DMS114 treated with DMSO at 0.1 percent for 48 hours (cell line): ENCODE data around the gene NCAPG2.
"Not testable (repeated sequence)": the region's sequence is repeated elsewhere in the genome, so short reads cannot be mapped to it uniquely, and the experiment has no call there.

Source experiments
- DNase-seq: peaks from one replicate; lab custom pipeline; 2025; ENCODE audit not compliant: unreplicated experiment; lab: John Stamatoyannopoulos, UW

The NCAPG2 gene

DNA sequence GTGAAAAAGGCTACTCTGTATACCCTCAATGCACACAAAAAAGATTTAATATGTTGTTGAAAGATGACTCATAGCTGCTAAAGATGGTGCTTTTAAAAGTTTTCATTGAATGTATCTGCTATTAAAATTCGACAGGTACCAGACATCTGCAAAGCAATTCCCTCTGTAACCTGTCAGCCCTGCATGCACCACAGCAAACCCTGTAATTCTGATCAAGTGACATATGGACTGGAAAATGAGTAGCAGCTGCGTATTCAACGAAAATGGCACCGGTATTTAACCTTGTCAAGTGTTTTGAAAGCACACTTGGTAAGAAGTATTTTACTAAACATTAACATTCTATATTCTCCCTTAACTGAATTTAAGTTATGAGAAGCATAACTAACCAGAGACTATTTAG, 58.8 kb downstream of the NCAPG2 start:
- DNase-seq, result no peak

DNA sequence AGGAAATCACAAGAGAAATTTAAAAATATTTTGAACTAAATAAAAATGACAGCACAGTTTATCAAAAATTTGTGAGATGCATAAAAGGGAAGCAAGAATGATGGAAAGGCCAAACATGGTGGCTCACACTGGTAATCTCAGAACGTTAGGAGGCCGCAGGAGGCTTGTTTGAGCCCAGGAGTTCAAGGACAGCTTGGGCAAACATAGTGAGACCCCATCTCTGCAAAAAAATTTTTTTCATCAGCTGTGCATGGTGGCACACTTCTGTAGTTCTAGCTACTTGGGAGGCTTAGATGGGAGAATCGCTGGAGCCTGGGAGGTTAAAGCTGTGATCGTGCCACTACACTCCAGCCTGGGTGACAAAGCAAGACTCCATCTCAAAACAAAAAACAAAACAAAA, 62.5 kb downstream of the NCAPG2 start:
- DNase-seq, result no peak

DNA sequence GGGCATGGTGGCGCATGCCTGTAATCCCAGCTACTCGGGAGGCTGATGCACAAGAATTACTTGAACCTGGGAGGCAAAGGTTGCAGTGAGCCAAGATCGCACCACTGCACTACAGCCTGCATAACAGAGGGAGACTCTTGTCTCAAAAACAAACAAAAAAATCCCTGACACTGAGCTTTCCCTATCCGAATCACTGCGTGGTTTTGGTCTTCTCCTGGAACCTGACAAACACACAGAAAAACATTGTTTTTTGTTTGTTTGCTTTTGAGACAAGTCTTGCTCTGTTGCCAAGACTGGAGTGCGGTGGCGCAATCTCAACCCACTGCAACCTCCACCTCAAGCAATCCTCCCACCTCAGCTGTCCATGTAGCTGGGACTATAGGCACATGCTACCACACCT, 66.6 kb downstream of the NCAPG2 start:
- no peak for DNase-seq

DNA sequence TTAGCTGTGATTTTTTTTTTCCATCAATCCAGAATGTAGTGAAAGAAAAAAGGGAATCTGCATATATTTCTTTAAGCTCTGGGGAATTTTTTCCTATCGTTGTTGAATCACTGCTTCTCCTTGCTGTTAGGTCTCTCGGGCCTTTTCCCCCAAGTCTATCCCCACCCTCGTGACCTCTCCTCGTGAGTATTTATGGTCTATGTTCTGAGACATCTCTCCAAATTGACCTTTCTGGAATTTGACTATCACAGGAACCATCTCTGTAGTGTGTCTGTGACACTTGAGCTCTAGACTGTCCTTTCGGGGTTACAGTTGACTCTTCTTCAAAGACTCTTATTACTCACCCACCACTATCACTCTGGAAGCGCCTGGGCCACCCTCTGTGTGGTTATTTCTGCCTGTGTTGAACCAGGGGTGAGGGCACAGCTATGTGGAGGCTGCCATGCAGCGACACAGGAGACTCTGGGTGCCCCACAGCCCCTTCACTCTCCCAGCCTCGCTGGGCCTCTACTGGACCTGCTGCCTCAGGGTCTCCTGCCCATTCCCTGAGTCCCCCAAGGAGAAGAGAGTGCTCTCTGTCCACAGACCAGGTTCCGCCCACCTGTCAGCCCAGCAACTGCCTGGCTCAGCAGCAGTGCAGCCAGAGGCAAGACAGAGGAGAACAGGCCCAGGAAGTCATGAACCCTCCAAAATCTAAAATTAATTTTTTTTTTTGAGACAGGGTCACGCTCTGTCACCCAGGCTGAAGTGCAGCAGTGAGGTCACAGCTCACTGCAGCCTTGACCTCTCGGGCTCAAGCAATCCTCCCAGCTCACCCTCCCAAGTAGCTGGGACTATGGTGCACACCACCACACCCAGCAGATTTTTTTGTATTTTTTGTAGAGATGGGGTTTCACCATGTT, 71.3 kb downstream of the NCAPG2 start:
- no peak for DNase-seq

DNA sequence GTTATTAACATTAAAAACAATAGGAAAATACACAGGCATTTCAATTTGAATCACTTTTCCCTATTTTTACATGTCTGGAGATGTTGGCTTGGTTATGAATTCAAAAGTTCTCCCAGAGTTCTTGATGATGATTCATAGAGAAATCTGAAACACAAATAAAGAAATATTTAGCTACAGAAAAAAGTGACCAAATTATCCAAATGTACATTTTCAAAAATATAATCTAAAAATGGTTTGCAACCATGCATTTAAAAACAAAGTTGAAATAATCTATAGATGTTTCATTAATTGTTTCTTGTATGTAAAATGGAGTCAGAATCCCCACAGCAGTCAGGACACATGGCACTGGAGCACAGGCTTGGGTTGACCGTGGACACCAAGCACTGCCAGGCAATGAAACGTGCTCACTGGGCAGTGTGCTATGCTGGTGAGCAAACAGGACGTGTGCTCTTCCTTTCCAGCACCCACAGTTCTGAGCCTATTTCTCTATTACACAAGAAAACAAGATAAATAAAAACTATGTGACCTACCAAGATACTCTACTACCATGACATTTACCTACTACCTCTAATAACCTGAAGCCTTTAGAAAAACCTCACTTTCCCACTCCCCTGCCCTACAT, 72.9 kb downstream of the NCAPG2 start:
- no peak for DNase-seq

DNA sequence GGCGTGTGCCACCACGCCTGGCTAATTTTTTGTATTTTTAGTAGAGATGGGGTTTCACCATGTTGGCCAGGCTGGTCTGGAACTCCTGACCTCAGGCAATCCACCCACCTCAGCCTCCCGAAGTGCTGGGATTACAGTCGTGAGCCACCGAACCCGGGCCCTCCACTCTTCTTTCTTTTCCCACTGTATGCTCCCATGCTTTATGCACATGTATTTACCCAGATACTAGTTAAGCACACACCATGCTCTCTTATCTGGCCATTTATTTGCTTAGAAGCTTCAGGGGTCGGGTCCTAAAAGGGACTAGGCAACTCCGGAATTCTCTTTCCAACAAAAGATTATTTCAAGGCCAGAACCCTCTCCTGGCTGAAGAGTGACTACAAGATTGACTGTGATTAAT, 78.3 kb downstream of the NCAPG2 start:
- DNase-seq, result not testable (repeated sequence)

DNA sequence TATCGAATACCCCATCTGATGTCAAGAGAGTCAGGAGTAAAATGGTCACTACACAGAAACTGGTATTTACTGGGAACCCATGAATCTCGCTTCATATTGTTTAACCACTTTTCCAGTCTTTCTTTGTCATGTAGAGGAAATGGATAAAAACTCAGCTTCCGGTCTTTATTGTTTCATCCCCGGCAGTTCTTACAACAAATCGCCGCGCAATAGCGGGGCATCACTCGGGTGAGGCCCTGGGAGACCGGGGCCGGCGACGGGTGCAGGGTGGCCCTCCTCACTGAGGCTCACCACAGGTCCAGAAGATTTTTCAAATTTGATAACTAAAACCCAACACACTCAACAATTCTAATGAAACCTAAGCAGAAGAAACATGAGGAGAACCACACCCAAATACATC, 81.4 kb downstream of the NCAPG2 start:
- DNase-seq, result no peak

DNA sequence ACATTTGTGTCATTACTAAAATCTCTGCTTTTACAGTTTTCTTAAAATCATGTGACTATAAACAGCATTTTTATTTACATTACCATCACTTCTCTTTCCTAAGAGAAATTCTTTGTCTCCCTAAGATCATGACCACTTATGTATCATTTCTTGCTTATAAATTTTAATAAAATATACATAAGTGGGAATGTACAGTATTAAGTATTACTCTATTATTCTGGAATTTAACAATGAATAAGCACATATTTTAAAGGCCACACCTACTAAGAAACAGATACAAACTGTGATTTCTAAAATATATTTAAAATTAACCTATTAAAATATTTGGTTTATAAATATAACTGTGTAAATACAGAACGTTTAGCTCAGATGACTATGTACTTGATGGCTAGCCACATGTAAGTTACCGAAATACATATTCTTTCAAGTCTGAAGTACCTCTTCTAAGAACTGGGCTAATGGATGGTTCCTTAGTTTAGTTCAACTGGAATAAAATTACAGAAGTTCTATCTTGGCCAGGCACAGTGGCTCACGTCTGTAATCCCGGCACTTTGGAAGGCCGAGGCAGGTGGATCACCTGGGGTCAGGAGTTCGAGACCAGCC, 83.7 kb downstream of the NCAPG2 start:
- no peak for DNase-seq

DNA sequence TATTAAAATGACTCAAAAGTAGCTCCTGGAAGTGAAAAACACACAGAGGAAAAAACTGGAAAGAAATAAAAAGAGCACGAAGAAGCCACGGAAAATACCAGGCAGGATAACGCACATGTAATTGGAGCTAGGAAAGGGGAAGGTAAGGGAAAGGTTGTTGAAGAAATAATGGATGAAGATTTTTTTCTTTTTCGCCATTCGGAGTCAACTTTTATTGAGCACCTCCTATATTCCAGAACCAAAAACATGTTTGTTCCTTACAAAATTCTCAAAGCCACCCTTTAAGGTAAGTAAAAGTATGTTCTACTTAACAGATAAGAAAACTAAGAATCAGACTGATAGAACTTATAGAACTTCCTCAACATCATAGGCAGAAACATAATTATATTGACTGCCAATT, 84.2 kb downstream of the NCAPG2 start:
- no peak for DNase-seq

DNA sequence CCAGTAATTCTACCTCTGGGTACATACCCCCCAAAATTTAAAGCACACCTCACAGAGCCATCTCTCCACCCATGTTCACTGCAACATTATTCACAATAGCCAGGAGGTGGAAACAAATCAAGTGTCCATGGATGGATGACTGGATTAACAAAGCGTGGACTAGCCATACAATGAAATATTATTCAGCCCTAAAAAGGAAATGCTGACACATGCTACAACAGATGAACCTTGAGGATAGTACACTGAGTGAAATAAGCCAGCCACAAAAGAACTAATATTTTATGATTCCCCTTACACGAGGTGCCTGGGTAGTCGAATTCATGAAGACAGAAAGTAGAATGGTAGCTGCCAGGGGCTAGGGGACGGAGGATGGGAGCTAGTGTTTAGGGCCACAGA, 85.9 kb downstream of the NCAPG2 start:
- DNase-seq, result no peak

DNA sequence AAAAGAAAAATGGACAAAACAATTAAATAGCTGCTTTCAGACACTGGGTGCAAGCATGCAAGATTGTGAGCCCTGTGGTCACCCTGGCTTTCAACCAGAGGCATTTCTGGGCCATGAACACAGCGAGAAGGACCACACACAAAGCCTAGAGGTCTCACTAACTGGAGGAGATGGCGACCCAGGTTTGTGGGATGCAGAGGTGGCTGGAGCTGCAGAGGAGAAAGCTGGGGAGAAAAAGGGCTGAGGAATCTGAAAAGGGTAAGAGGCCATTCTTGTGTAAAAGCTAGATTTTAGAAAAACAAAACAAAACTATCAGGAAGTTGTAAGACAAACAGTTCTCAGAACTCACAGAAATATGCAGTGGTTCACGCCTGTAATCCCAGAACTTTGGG, 86.9 kb downstream of the NCAPG2 start:
- DNase-seq, result no peak

DNA sequence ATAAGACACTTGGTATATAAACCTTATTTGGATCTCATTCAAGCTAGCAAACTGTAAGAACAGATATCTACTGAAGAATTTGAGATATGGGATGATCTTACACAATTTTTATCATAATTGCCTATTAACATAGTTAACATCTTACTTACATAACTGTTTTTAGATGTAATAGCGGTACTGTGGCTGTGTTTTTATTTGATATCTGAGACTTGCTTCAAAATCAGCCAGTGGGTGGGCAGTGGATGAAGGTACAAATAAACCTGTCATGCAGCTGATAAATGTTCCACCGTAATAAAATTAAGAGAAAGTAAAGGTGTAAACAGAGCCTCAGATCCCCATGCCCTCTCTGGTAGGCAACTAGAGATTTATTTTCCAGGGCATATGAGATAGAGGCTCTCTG, 88.6 kb downstream of the NCAPG2 start:
- no peak for DNase-seq

DNA sequence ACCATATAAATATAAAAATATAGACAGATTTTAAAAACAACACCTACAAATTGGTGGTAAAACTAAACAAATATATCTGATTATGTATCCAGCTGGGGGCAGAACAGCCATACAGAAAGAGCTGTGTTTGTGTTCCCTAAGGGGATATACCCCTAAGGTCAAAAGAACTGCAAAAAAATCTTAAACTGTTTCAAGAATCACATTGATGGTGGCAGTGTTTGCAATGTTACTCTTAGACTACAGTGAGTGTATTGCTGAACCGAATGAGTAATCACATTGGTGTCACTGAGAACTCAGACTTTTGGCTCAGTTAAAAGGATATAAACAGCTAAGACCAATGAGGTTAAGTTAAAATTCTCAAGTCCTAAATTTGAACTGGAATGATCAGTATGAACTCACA, 89.9 kb downstream of the NCAPG2 start:
- no peak for DNase-seq

DNA sequence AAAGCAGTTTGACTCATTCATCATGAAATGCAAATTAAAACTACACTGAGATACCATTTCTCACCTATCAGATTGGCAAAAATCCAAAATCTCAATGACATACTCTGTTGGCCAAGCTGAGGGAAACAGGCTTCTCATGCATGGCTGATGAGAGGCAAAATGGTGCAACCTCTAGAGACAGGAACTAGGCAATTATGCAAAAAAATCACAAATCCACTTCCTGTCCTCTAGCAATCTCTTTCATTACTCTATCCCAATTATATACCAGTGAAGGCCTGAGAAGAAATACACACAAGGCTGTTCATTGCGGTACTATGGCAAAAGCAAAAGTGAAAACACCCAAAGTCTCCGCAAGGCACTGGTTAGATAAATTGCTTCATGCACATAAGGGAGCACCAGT, 91.1 kb downstream of the NCAPG2 start:
- no peak for DNase-seq

DNA sequence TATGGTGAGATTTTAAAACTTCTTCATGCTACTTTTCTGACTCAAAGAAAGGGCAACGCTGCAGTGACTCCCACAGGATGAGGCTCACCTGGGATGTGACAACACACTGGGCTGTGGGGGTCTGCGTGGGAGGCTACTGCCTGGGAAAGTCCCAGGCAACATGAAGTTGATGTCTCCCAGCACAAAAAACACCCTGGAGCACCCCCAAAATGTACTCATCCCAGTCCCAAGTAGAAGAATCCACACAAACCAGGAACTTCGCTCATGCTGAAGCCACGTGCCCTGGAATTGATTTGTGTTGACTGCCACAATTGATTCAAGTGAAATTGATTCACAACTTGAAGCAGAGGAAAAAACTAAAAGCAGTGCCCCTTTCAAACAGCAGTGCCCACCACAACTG, 92.1 kb downstream of the NCAPG2 start:
- DNase-seq, result no peak

DNA sequence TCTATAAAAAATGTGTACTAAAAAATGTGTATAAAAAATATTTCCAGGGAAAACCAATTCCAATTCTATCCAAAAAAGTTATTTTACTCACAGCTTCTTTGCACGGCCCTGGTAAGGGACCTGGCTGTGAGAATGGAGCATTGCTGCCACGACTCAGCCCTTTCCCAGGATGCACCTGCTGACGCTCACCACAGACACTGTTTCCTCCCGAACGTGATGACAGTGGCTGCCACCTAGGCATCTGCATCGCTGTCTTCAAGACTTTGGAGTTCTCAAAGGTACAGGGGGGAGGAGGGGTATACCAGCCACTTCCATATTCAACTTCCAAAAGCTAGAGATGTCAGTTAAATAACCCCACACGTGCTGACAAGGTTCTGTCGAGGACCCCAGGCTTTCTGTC, 93.1 kb downstream of the NCAPG2 start:
- DNase-seq, result no peak

DNA sequence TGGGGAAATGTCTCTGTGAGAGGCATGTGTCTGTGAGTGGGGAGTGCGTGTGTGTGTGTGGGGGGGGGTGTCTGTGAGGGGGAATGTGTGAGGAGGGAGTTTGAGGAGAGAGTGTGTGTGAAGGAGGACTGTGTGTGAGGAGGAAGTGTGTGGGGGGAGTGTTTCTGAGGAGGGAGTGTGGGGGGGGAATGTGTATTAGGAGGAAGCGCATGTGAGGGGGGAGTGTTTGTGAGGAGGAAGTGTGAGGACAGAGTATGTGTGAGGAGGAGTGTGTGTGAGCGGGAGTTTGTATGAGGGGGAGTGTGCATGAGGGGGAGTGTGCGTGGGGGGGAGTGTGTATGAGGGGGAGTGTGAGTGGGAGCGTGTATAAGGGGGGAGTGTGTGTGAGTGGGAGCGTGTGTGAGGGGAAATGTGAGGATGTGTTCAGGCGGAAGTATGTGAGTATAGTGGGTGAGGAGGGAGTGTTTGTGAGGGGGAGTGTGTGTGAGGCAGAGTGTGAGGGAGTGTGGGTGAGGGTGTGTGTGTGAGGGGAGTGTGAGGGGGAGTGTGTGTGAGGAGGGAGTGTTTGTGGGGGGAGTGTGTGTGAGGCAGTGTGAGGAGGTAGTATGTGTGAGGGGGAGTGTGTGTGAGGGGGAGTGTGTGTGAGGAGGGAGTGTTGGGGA, 95.2 kb downstream of the NCAPG2 start:
- DNase-seq, result no peak

DNA sequence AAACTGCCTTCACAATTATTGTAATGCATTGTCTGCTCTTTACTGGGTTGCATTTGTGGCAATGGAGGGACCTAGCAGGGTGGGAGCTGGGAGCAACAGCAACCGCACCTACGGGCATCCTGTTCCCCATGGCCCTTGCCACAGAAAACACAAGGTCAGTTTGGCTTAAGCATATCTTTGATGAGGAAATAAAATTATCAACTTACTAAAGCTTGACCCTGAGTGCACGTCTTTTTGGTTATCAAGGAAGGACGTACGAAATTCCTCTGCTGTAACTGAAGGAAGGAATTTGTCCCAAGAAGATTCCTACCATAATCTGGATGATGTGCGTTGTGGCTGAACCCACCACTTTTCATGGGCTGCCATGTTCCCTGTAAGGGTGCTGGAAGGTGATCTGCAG, 97.0 kb downstream of the NCAPG2 start:
- DNase-seq, result no peak

DNA sequence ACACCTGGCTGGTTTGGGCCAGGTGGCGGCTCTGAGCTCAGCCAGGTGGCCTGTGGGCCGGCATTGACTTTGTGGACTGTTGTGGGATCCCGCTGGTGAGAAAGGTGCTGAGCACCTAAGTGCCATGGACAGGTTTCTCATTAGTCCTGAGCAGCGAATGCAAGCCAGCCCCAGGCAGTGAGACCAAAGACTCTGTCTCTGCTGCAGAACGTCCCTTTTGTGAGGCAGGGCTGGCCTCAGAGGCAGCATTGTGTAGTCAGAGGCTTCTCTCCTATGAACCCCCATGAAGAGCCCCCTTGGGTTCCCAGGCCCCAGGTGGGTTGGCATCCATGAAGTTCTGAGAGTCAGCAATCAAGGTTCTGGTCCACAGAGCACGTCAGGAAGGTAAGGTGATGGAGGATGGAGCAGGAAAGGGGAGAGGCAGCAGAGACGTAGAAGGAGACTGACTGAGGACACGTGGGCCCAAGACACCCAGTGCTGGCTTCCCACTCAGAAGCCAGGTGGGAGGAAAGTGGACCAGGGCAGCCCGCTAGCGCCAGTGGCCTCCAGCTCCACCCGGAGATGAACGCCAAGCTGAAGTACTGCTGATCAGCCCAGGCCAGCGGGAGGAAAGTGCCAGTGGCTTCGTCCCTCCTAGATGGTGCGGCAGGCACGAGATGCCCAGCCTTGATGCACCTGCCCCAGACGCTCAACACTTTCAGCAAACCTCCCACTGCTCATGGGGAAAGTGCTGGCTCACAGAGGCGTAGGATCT, 97.8 kb downstream of the NCAPG2 start:
- DNase-seq, result no peak

DNA sequence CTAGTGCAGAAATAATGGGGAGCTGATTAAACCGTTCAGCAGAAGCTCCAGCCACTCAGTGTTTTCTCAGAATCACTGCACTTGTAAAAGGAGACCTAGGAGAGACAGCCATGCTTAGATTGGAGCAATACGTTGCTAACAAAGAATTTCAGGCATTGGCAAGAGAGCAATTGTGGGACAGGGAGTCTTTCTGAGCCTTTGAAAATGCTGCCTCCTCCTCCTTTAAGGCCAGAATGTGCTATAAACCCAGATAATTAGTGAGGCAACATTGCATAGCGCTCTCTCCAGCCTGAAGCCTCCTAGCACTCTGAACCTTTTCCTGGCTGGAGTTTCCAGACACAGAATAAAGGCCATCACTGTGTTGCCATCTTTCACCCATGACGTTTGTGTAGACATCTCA, 98.5 kb downstream of the NCAPG2 start:
- no peak for DNase-seq
